Activated B cell treated with CpG ODN at 0.5 μM for 24 hours (primary cell): Measurements from ENCODE around the gene STRIP2. TPM values are rescaled to one million over a fixed set of nuclear protein-coding genes. Genes with fewer than 3 reads are reported as not detected.
"Not testable (repeated sequence)": the region's sequence is repeated elsewhere in the genome, so short reads cannot be mapped to it uniquely, and the experiment has no call there.

ENCODE experiments used
- ATAC-seq: fragments of 200-7000 bp; cut with Tn5 transposase; one replicate; pipeline ENCODE4 v1.10.0; 2021; ENCODE audit warnings: low read depth, mild to moderate bottlenecking, moderate library complexity
- CTCF ChIA-PET: fragments of 350-600 bp; sonication (Branson Sonifier 250); formaldehyde crosslinking; loops from one replicate; lab custom pipeline; 2021; ENCODE audit warnings: antibody characterized with exemption; lab: Charles Lee
- POLR2A ChIA-PET: fragments of 350-600 bp; sonication (Branson Sonifier 250); formaldehyde crosslinking; loops from one replicate; lab custom pipeline; 2021; ENCODE audit warnings: antibody characterized with exemption; lab: Charles Lee
- DNase-seq: peaks from one replicate; pipeline ENCODE4 v3.0.0; 2022
- H3K27ac Mint-ChIP-seq: one replicate; pipeline ENCODE4 v1.8.0; 2020; ENCODE audit warnings: mixed read lengths
- H3K27me3 Mint-ChIP-seq: one replicate; pipeline ENCODE4 v1.8.0; 2021; ENCODE audit warnings: mixed read lengths
- H3K36me3 Mint-ChIP-seq: one replicate; pipeline ENCODE4 v1.8.0; 2021; ENCODE audit warnings: low read depth, mixed read lengths
- H3K4me1 Mint-ChIP-seq: one replicate; pipeline ENCODE4 v1.8.0; 2021; ENCODE audit warnings: mixed read lengths
- H3K4me3 Mint-ChIP-seq: one replicate; pipeline ENCODE4 v1.8.0; 2020; ENCODE audit warnings: mild to moderate bottlenecking, mixed read lengths
- H3K9me3 Mint-ChIP-seq: one replicate; pipeline ENCODE4 v1.8.0; 2020; ENCODE audit warnings: mixed read lengths
- CTCF ChIP-seq: fragments of 200-600 bp; IDR thresholded peaks from one replicate; pipeline ENCODE4 v1.8.0; 2022; ENCODE audit warnings: antibody characterized with exemption, mild to moderate bottlenecking
- intact Hi-C: fragments of 100-400 bp; cut with micrococcal nuclease; formaldehyde crosslinking; loops from one replicate; pipeline ENCODE4 v1.15.1; 2024
- total RNA-seq: library from RNA; stranded (reverse); gene quantifications from 2 replicates; pipeline ENCODE4 v1.2.3, GENCODE V29; 2022

The STRIP2 gene
- total RNA-seq, 1 donor from 2014 or later, result 0.35 TPM

GRCh38 chr7:129469930-129470329 lies 35.7 kb downstream of the STRIP2 start:
- no peaks in the 10 kb centered on the region for H3K4me1 Mint-ChIP-seq
- no peaks in the 10 kb centered on the region for H3K36me3 Mint-ChIP-seq
- no peaks in the 10 kb centered on the region for H3K27me3 Mint-ChIP-seq
- ATAC-seq (no peak), DNase-seq (no peak)
- POLR2A ChIA-PET, result interaction anchor here (0.7 kb wide), 1 partner anchor 25 kb away, joined by 3 read pairs; no protein-coding TSS in a partner anchor
- H3K4me3 Mint-ChIP-seq, result no peak overlapping the region
- no peak for TF ChIP-seq CTCF
- no peak overlapping the region for H3K27ac Mint-ChIP-seq
- CTCF ChIA-PET, result interaction anchor here (0.6 to 2.1 kb wide), 6 partner anchors 89 to 251 kb away, joined by 3 to 11 read pairs (median 3); no protein-coding TSS in a partner anchor
- intact Hi-C loops, result loop anchor here (5.0 to 10.0 kb wide), 2 partner anchors 167 to 565 kb away; no protein-coding TSS in a partner anchor
- no peaks in the 10 kb centered on the region for H3K9me3 Mint-ChIP-seq

DNA sequence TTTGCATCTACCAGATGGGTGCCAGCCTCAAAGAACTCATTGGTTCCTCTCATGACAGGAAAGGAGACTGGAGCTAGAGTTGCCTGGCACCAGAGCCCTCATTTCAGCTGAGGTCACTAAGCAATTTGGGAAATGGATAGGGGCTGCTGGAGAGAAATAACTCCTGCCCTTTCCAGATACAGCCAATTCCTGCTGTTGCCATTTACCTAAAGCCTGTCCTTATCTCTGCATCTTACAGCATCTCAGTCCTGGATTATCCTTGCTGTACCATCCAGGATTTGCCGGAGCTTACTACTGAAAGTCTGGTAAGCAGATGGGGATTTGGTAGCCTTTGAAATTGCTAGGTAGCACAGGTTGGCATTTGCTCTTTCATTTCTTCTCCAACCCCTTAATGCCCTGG lies 36.2 kb downstream of the STRIP2 start:
- Mint-ChIP-seq H3K36me3 (no peaks in the 10 kb centered on the region), H3K27ac (no peak overlapping the region), H3K27me3 (no peaks in the 10 kb centered on the region), H3K4me1 (no peaks in the 10 kb centered on the region), H3K4me3 (no peak overlapping the region), H3K9me3 (no peaks in the 10 kb centered on the region)
- ATAC-seq (no peak), DNase-seq (no peak)
- ChIA-PET CTCF (interaction anchor here (0.6 to 2.4 kb wide), 8 partner anchors 89 to 252 kb away, joined by 3 to 42 read pairs (median 4); no protein-coding TSS in a partner anchor), POLR2A (no interaction called here)
- TF ChIP-seq CTCF, result no peak
- intact Hi-C loops, result loop anchor here (5.0 to 10.0 kb wide), 2 partner anchors 167 to 566 kb away; no protein-coding TSS in a partner anchor

GRCh38 chr7:129471402-129471827 lies 37.2 kb downstream of the STRIP2 start:
- DNase-seq (no peak), ATAC-seq (no peak)
- H3K4me1 Mint-ChIP-seq, result no peaks in the 10 kb centered on the region

DNA sequence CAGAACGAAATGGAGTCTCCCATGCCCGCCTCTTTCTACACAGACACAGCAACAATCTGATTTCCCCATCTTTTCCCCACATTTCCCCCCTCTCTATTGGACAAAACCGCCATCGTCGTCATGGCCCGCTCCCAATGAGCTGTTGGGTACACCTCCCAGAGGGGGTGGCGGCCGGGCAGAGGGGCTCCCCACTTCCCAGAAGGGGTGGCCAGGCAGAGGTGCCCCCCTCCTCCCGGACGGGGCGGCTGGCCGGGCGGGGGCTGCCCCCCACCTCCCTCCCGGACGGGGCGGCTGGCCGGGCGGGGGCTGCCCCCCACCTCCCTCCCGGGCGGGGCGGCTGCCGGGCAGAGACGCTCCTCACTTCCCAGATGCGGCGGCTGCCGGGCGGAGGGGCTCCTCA lies 41.7 kb downstream of the STRIP2 start:
- ATAC-seq, H3K27ac Mint-ChIP-seq, H3K4me1 Mint-ChIP-seq, H3K27me3 Mint-ChIP-seq, CTCF ChIA-PET, H3K36me3 Mint-ChIP-seq, DNase-seq, H3K9me3 Mint-ChIP-seq, POLR2A ChIA-PET, H3K4me3 Mint-ChIP-seq: not testable (repeated sequence)
- intact Hi-C loops, result loop anchor here (10.0 kb wide), 1 partner anchor 571 kb away; no protein-coding TSS in a partner anchor

More at GRCh38 chr7:129471402-129471827, 37.2 kb downstream of the STRIP2 start:
- ChIA-PET POLR2A (interaction anchor here (1.0 to 1.2 kb wide), 2 partner anchors 37 to 103 kb away, joined by 3 read pairs; no protein-coding TSS in a partner anchor), CTCF (interaction anchor here (0.7 to 2.4 kb wide), 8 partner anchors 9 to 253 kb away, joined by 3 to 42 read pairs (median 3); no protein-coding TSS in a partner anchor)
- TF ChIP-seq CTCF, result no peak
- H3K27me3 Mint-ChIP-seq, result no peaks in the 10 kb centered on the region
- H3K4me3 Mint-ChIP-seq, result no peak overlapping the region
- H3K36me3 Mint-ChIP-seq, result no peaks in the 10 kb centered on the region
- no peaks in the 10 kb centered on the region for H3K9me3 Mint-ChIP-seq
- no peak overlapping the region for H3K27ac Mint-ChIP-seq
- intact Hi-C loops, result loop anchor here (5.0 to 10.0 kb wide), 2 partner anchors 166 to 567 kb away; no protein-coding TSS in a partner anchor

GRCh38 chr7:129476398-129476797 lies 42.2 kb downstream of the STRIP2 start:
- H3K4me3 Mint-ChIP-seq, POLR2A ChIA-PET: not testable (repeated sequence)
- intact Hi-C loops, result loop anchor here (10.0 kb wide), 1 partner anchor 572 kb away; no protein-coding TSS in a partner anchor

DNA sequence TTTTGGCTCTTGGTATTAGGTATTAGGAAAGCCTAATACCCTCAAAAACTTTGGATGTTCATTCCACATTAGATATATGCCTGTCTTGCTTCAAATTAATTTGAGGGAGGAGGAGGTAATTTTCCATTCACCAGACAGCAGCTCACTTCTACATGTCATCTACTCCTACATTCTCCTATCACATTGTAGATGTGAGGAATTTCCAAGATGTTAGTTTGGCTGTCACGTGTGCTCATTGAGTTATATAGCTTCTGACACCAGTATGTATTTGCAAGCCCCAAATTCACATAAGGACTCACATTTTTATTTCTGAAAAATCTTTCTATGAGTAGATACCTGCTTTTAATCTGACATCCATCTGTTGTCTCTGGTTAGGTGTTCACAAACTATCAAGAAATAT lies 45.6 kb downstream of the STRIP2 start:
- Mint-ChIP-seq H3K27ac (no peak overlapping the region), H3K9me3 (no peaks in the 10 kb centered on the region), H3K4me1 (no peaks in the 10 kb centered on the region), H3K4me3 (no peak overlapping the region), H3K36me3 (no peaks in the 10 kb centered on the region), H3K27me3 (no peaks in the 10 kb centered on the region)
- TF ChIP-seq CTCF, result no peak
- ChIA-PET POLR2A (no interaction called here), CTCF (interaction anchor here (1.1 kb wide), 1 partner anchor 8 kb away, joined by 3 read pairs; no protein-coding TSS in a partner anchor)
- DNase-seq (no peak), ATAC-seq (no peak)
- intact Hi-C loops, result loop anchor here (10.0 kb wide), 1 partner anchor 575 kb away; no protein-coding TSS in a partner anchor

More at GRCh38 chr7:129476398-129476797, 42.2 kb downstream of the STRIP2 start:
- H3K9me3 Mint-ChIP-seq, H3K36me3 Mint-ChIP-seq, H3K4me1 Mint-ChIP-seq, CTCF ChIA-PET, H3K27ac Mint-ChIP-seq, DNase-seq, ATAC-seq, H3K27me3 Mint-ChIP-seq: not testable (repeated sequence)
